Activated B cell treated with CpG ODN at 0.5 μM for 24 hours (primary cell): ENCODE results near the gene TBX3. TPM values are rescaled to one million over a fixed set of nuclear protein-coding genes. Genes with fewer than 3 reads are reported as not detected.

Experiments used
- ATAC-seq: fragments of 200-7000 bp; cut with Tn5 transposase; one replicate; pipeline ENCODE4 v1.10.0; 2021; ENCODE audit warnings: low read depth, mild to moderate bottlenecking, moderate library complexity
- CTCF ChIA-PET: fragments of 350-600 bp; sonication (Branson Sonifier 250); formaldehyde crosslinking; loops from one replicate; lab custom pipeline; 2021; ENCODE audit warnings: antibody characterized with exemption; lab: Charles Lee
- POLR2A ChIA-PET: fragments of 350-600 bp; sonication (Branson Sonifier 250); formaldehyde crosslinking; loops from one replicate; lab custom pipeline; 2021; ENCODE audit warnings: antibody characterized with exemption; lab: Charles Lee
- DNase-seq: peaks from one replicate; pipeline ENCODE4 v3.0.0; 2022
- H3K27ac Mint-ChIP-seq: one replicate; pipeline ENCODE4 v1.8.0; 2020; ENCODE audit warnings: mixed read lengths
- H3K27me3 Mint-ChIP-seq: one replicate; pipeline ENCODE4 v1.8.0; 2021; ENCODE audit warnings: mixed read lengths
- H3K36me3 Mint-ChIP-seq: one replicate; pipeline ENCODE4 v1.8.0; 2021; ENCODE audit warnings: low read depth, mixed read lengths
- H3K4me1 Mint-ChIP-seq: one replicate; pipeline ENCODE4 v1.8.0; 2021; ENCODE audit warnings: mixed read lengths
- H3K4me3 Mint-ChIP-seq: one replicate; pipeline ENCODE4 v1.8.0; 2020; ENCODE audit warnings: mild to moderate bottlenecking, mixed read lengths
- H3K9me3 Mint-ChIP-seq: one replicate; pipeline ENCODE4 v1.8.0; 2020; ENCODE audit warnings: mixed read lengths
- intact Hi-C: fragments of 100-400 bp; cut with micrococcal nuclease; formaldehyde crosslinking; loops from one replicate; pipeline ENCODE4 v1.15.1; 2024
- total RNA-seq: library from RNA; stranded (reverse); gene quantifications from 2 replicates; pipeline ENCODE4 v1.2.3, GENCODE V29; 2022
- TF ChIP-seq, protein P1 (sequence below): fragments of 200-600 bp; IDR thresholded peaks from one replicate; pipeline ENCODE4 v1.8.0; 2022; ENCODE audit warnings: antibody characterized with exemption, mild to moderate bottlenecking

The TBX3 gene
- total RNA-seq, 1 donor from 2014 or later, result not detected

DNA sequence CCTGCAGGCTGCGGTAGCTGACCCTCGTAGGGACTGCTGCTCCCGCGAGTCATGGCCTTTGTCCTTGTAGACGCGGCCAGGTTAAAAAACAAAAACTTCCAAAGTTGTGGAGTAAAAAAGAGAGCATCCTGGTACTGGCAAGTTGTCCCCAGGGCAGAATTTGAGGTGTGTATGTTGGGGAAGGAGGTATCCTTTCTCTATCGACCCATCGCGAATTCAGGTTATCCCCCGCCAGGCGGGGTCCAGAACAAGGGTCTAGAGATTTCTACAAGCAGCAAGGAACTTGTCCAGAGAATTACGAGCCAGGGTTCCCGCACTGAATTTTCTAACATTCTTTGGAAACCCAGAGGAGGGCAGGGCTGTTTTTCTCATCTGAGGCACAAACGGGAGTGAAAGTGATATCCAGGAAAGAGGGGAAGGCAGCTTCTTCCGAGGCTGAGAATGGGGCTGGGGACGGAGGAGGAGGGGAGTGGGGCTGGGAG is 16.3 kb downstream of the TBX3 start:
- peaks cover 67% of the 10 kb centered on the region for H3K27me3 Mint-ChIP-seq
- TF ChIP-seq, protein P1, sequence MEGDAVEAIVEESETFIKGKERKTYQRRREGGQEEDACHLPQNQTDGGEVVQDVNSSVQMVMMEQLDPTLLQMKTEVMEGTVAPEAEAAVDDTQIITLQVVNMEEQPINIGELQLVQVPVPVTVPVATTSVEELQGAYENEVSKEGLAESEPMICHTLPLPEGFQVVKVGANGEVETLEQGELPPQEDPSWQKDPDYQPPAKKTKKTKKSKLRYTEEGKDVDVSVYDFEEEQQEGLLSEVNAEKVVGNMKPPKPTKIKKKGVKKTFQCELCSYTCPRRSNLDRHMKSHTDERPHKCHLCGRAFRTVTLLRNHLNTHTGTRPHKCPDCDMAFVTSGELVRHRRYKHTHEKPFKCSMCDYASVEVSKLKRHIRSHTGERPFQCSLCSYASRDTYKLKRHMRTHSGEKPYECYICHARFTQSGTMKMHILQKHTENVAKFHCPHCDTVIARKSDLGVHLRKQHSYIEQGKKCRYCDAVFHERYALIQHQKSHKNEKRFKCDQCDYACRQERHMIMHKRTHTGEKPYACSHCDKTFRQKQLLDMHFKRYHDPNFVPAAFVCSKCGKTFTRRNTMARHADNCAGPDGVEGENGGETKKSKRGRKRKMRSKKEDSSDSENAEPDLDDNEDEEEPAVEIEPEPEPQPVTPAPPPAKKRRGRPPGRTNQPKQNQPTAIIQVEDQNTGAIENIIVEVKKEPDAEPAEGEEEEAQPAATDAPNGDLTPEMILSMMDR, result no peak
- intact Hi-C loops, result loop anchor here (10.0 kb wide), 1 partner anchor 967 kb away; no protein-coding TSS in a partner anchor
- no peaks in the 10 kb centered on the region for H3K9me3 Mint-ChIP-seq
- peak overlapping the region; percentile 28 for H3K4me3 Mint-ChIP-seq
- ChIA-PET POLR2A (no interaction called here), CTCF (no interaction called here)
- no peak overlapping the region for H3K27ac Mint-ChIP-seq
- DNase-seq (no peak), ATAC-seq (no peak)
- H3K36me3 Mint-ChIP-seq, result no peaks in the 10 kb centered on the region
- H3K4me1 Mint-ChIP-seq, result no peaks in the 10 kb centered on the region

DNA sequence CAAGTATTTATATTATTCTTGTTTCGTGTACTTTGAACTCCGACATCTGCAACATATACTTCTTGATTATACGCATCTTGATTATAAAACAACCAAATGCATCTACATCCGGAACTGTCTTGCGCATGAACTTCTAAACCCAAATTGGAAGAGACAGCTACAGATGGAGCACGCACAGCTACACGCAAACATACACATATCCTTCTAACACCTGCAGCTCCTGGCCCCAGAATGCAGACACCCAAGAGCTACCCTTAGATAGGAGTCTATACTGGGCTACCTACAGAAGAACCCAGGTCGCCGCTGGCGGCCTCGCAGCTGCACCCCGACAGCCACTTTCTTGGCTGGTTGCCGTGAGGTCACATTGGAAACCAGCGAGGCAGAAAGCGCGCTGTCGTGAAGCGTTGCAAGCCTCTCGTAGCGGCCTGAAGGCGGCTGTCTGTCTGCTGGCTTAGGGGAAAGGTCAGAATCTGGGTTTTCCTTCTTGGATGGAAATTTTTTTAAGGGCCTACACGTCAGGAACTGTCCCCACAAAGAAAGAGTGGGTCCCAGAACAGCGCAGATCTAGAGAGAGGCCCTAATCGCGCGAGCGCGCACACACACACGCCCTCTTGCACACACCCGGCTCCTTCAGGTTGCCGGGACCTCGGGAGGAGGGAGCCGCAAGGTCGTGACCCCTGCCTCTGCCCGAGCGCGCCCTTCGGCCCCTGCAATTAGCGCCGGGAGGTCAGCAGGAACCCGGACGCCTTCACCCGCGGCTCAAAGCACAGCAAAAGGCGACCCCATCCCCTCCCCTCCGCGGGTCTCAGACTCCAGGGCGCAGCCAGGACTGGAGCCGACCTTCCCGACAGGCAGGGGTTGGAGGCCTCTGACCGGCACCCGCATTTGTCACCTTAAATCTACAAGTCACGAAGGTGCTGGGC is 17.0 kb downstream of the TBX3 start:
- Mint-ChIP-seq H3K27ac (peak overlapping the region; percentile 30), H3K4me3 (no peak overlapping the region), H3K27me3 (peaks cover 64% of the 10 kb centered on the region), H3K9me3 (no peaks in the 10 kb centered on the region), H3K36me3 (no peaks in the 10 kb centered on the region), H3K4me1 (no peaks in the 10 kb centered on the region)
- ChIA-PET CTCF (no interaction called here), POLR2A (no interaction called here)
- no peak for ATAC-seq
- TF ChIP-seq, protein P1, result no peak
- no peak for DNase-seq
- intact Hi-C loops, result loop anchor here (10.0 kb wide), 1 partner anchor 968 kb away; no protein-coding TSS in a partner anchor

DNA sequence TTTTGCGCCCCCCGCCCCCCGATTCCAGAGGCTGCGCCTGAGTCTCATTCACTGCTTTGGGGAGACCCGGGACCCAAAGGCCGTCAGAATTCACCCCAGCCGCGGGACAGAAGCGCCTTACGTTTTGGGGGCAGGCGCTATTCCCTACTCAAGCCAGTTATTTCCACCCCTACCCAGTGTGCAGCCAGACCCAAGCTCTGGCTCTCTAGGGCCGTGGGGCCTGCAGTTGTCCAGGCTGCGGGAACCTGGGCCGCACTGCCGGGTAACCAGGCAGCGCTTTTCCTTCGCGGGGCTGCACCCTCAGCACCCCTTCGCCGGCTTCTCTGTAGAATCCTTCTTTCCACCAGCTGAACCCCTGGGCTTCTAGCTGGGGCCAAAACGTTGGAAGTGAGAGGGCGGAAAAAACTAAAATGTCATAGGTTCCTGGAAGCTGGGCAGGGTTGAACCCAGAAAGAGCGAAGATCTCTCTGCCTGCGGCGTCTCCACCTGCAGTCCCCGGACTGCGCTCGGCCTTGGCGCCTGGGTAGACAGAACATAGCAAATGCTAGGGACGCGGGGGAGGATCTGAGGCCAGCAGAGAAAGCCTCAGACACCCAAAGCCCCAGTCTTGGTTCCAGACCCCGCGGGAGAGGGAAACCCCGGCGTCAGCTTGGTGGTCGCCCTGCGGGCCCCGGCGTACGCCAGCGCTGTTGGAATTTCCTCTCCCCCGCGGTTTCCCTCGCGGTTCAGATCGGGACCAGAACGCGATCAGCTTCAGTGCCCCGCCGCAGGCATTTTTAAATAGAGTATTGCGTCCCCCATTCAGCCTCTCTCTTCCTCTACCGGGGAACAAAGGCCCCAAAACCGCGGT is 18.3 kb downstream of the TBX3 start:
- Mint-ChIP-seq H3K27me3 (peaks cover 57% of the 10 kb centered on the region), H3K36me3 (no peaks in the 10 kb centered on the region), H3K9me3 (no peaks in the 10 kb centered on the region), H3K27ac (no peak overlapping the region), H3K4me3 (no peak overlapping the region), H3K4me1 (no peaks in the 10 kb centered on the region)
- intact Hi-C loops, result loop anchor here (10.0 kb wide), 1 partner anchor 969 kb away; no protein-coding TSS in a partner anchor
- ATAC-seq, result no peak
- POLR2A ChIA-PET, result no interaction called here
- CTCF ChIA-PET, result no interaction called here
- TF ChIP-seq, protein P1, result no peak
- no peak for DNase-seq

DNA sequence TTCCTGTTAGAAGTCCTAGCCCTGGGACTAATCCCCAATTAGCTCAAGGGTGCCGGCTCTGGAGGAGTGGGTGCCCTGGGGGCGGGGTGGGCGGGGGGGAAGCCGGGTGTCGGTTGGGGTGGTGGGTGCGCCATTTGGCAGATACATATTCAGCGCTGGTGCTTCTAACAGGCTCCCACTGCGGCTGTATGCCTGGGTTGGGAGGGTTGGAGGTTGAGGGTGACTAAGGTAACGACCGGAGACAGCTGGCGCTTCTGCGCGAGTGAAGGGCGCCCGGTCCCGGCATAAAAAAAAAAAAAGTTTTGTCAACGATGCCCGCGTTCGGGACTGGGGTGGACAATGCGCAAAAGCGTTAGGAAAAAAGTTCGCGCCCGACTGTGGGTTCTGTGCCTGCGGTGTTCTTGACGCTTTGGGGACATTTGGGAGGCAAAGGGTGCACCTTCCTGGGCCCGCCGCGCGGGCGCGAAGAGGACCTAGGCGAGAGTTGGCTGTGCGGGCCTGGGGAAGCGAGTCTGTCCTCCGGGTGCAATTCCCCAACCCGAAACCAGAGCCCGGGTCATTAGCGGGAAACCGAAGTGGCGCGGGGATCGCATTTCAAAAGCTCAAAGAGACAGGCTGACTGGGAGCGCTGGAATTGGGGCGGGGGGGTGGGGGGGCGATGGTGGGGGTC is 19.2 kb downstream of the TBX3 start:
- ChIA-PET POLR2A (no interaction called here), CTCF (no interaction called here)
- Mint-ChIP-seq H3K4me3 (no peak overlapping the region), H3K27ac (no peak overlapping the region), H3K9me3 (no peaks in the 10 kb centered on the region), H3K4me1 (no peaks in the 10 kb centered on the region), H3K36me3 (no peaks in the 10 kb centered on the region), H3K27me3 (peaks cover 51% of the 10 kb centered on the region)
- DNase-seq (no peak), ATAC-seq (no peak)
- intact Hi-C loops, result loop anchor here (10.0 kb wide), 1 partner anchor 970 kb away; no protein-coding TSS in a partner anchor
- TF ChIP-seq, protein P1, result no peak
